ENCODE results near the gene OR4F3.
"Not testable (repeated sequence)": the region's sequence is repeated elsewhere in the genome, so short reads cannot be mapped to it uniquely, and the experiment has no call there.

Gene OR4F3

GRCh38 chr5:181366968-181367367, at the start of gene OR4F3:
Gene OR4F3, plus strand, starts transcription at chr5:181367268.
- not testable (repeated sequence) for DNase-seq

All from C1 segment of cervical spinal cord (tissue), 14 donors.